ENCODE measurements around the gene NACA2.
"Not testable (repeated sequence)": the region's sequence is repeated elsewhere in the genome, so short reads cannot be mapped to it uniquely, and the experiment has no call there.

Gene NACA2

GRCh38 chr17:61591018-61591417, at the start of gene NACA2:
NACA2 (minus strand) TSS chr17:61591219; CDS start chr17:61591180, 39 bp downstream.
- DNase-seq (ENCODE audit: low read depth), result no peak

DNA sequence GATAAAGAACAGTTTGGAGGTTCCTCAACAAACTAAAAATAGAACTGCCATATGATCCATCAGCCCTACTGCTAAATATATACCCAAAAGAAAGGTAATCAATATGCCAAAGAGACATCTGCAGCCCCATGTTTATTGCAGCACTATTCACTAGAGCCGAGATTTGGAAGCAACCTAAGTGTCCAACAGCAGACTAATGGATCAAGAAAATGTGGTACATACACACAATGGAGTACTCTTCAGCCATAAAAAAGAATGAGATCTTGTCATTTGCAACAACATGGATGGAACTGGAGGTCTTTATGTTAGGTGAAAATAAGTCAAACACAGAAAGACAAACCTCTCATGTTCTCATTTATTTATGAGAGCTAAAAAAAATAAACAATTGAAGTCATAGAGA, 48.8 kb upstream of the NACA2 start:
- no peak for DNase-seq (ENCODE audit: low read depth)

- no peak for DNase-seq (ENCODE audit: low read depth)
Measured at GRCh38 chr17:61638087-61638486, 47.1 kb upstream of the NACA2 start.

- DNase-seq (ENCODE audit: low read depth), result peak; percentile 61
Measured at GRCh38 chr17:61635913-61636432, 45.0 kb upstream of the NACA2 start.

DNA sequence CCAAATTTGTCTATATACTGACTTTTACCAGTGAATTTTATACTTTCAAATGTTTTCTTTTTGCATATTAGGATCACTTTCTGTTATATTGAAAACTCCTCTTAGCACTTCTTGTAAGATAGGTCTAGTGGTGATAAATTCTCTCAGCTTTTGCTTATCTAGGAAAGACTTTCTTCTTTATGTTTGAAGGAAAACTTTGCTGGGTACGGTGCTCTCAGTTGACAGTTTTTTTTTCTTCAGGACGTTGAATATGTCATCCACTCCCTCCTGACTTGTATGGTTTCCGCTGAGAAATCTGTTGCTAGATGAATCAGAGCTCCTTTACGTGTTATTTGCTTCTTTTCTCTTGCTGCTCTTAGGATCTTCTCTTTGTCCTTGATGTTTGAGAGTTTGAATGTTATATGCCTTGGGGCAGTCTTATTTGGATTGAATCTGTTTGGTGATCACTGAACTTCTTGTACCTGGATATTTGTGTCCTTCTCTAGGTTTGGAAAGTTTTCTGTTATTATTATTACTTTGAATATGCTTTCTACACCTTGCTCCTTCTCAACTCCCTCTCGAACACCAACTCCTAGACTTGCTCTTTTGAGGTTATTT, 44.0 kb upstream of the NACA2 start:
- no peak for DNase-seq (ENCODE audit: low read depth)

DNA sequence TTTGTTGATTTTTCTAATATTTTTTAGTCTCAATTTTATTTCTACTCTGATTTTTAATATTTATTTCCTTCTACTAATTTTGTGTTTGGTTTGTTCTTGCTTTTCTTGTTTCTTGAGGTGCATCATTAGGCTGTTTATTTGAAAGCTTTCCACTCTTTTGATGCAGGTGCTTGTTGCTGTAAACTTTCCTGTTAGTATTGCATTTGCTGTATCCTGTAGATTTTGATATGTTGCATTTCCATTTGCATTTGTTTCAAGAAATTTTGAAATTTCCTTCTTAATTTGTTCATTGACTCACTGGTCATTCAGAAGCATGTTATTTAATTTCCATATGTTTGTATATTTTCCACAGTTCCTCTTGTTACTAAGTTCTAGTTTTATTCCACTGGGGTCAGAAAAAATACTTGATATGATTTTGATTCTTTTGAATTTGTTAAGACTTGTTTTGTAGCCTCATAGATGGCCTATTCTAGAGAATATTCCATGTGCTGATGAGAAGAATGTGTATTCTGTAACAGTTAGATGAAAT, 43.1 kb upstream of the NACA2 start:
- DNase-seq (ENCODE audit: low read depth), result no peak

- no peak for DNase-seq (ENCODE audit: low read depth)
Measured at GRCh38 chr17:61632826-61633225, 41.8 kb upstream of the NACA2 start.

- DNase-seq (ENCODE audit: low read depth), result no peak
Measured at GRCh38 chr17:61631800-61632199, 40.8 kb upstream of the NACA2 start.

- DNase-seq (ENCODE audit: low read depth), result not testable (repeated sequence)
Measured at GRCh38 chr17:61628158-61628557, 37.1 kb upstream of the NACA2 start.

GRCh38 chr17:61627658-61628057, 36.6 kb upstream of the NACA2 start:
- no peak for DNase-seq (ENCODE audit: low read depth)

GRCh38 chr17:61627125-61627524, 36.1 kb upstream of the NACA2 start:
- no peak for DNase-seq (ENCODE audit: low read depth)

GRCh38 chr17:61625564-61625963, 34.5 kb upstream of the NACA2 start:
- no peak for DNase-seq (ENCODE audit: low read depth)

DNA sequence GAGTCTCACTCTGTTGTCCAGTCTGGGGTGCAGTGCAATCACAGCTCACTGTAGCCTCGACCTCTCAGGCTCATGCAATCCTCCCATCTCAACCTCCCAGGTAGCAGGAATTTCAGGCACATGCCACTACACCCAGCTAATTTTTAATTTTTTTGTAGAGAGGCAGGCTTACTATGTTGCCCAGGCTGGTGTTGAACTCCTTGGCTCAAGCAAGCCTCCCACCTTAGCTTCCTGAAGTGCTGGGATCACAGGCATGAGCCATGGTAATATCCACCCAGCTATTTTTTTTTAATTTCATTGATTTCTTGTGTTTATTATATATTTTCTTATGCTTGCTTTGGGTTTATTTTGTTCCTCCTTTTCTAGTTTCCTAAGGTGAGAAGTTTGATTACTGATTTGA, 33.9 kb upstream of the NACA2 start:
- no peak for DNase-seq (ENCODE audit: low read depth)

- no peak for DNase-seq (ENCODE audit: low read depth)
Measured at GRCh38 chr17:61621317-61621716, 30.3 kb upstream of the NACA2 start.

DNA sequence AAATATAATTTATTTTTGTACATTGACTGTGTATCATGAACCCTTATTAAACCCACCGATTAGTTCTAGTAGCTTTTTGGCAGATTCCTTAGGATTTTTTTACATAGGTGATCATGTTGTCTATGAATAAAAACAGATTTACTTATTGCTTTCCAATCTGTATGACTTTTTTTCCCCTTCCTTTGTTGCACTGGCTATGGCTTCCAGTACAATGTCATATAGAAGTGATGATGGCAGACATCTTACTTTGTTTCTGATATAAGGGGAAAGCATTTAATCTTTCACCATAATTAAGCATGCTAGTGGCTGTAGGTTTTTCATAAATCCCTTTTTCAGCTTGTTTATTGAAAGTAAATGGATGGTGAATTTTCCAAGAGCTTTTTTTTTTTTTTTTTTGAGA, 28.9 kb upstream of the NACA2 start:
- no peak for DNase-seq (ENCODE audit: low read depth)

DNA sequence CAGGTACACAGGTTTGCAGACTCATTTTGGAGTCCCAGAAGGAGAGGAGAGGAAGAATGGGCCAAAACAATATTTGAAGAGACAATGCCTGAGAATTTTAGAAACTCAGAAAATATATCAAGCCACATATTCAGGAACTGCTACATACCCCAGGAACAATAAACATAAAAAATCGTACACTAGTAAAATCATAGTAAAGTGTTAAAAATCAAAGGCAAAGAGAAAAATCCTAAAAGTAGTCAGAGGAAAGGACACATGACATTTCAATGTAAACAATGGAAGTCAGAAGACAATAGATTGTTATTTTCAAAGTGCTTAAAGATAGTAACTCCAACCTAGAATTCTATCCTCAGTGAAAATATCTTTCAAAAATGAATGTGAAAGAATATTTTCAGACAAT, 28.5 kb upstream of the NACA2 start:
- DNase-seq (ENCODE audit: low read depth), result no peak

- no peak for DNase-seq (ENCODE audit: low read depth)
Measured at GRCh38 chr17:61618950-61619349, 27.9 kb upstream of the NACA2 start.

DNA sequence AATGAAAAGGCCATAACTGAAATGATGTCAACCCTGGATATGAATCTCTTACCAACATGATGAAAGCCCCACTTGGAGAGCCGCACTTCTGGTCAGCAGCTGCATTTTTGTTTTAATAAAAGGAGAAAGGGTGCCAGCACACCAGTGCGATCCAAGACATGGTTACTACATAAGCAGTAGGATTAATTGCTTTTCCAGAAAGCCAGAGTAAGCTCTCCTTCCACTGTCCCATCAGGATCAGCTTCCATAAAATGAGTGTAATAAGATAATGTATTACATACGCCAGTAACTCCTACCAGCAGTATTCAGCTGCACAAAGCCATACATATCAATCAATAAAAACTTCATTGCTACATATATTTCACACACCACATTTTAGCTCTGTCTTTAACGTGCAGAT, 26.3 kb upstream of the NACA2 start:
- no peak for DNase-seq (ENCODE audit: low read depth)

DNA sequence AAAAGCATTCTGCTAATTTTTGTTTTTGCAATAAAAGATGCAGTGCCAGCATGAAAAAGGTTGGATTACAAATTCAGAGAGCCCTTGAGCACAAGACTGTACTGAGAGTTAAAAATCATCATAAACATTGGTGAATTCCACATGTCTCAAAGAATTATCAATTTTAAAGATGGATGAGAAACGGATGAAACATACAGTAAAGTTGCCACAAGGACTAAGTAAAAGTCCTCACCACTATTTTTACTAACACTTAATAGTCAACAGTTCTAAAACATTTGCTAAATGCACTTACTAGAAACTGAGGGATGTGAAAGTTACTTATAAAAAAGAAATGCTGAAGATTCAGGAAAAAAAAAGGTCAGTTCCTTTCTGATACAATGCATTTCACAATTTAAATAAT, 25.8 kb upstream of the NACA2 start:
- no peak for DNase-seq (ENCODE audit: low read depth)

DNA sequence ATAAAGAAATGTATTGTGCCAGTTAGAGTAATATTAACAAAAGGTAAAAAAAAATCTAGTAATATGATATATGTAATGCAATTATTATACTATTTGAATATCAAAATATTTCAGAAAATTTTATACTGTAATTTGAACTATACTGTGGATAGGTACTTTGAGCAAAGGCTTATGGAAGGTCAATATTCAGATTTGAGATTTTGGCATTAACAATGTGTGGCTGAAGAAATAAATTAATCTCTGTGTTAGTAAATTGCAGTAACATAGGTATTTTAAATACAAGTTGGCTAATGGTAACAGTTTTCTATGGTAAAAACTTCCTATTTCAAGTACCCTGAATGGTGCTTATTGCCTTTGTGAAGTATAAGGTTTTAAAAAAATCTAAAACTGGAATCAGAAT, 23.2 kb upstream of the NACA2 start:
- no peak for DNase-seq (ENCODE audit: low read depth)

DNA sequence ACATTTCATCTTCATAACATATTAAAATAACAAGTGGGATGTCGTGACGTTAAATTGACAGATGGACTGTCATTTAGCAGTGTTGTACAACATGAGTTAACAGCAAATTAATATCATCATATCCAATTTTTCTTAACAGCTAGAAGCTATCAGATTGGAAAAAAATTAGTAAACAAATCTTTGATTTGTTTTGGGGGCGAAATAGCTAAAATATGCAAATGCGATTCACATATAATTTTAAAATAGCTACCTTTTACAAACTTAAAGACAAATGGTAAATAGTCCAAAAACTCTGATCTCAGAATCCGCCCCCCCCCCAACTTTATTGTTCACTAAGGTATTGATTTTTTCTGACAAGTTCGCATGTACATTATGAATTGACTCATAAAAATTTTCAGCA, 20.3 kb upstream of the NACA2 start:
- DNase-seq (ENCODE audit: low read depth), result no peak

DNA sequence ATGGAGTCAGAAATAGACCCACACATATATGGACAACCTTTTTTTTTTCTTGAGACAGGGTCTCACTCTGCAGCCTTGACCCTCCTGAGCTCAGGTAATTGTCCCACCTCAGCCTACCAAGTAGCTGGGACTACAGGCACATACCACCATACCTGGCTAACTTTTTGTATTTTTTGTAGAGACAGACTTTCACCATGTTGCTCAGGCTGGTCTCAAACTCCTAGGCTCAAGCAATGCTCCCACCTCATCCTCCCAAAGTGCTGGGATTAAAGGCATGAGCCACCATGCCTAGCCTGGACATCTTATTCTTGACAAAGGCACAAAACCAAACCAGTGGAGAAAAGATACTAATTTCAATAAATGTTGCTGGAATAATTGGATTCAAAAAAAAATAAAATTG, 14.7 kb upstream of the NACA2 start:
- DNase-seq (ENCODE audit: low read depth), result no peak

- DNase-seq (ENCODE audit: low read depth), result no peak
Measured at GRCh38 chr17:61601297-61601696, 10.3 kb upstream of the NACA2 start.

- no peak for DNase-seq (ENCODE audit: low read depth)
Measured at GRCh38 chr17:61600621-61601020, 9.6 kb upstream of the NACA2 start.
